Spleen (tissue), 7 donors: ENCODE results near the gene COL11A2.

Experiments
- CTCF ChIP-seq, 11 experiments: fragments of 200-600 bp in 7 of 11; fragments of 450-650 bp in 4 of 11; sonication (generic) in 4 of 11; IDR thresholded peaks in 8 of 11; conservative IDR thresholded peaks in 3 of 11; 1 replicate in 7 of 11; 2 replicates in 4 of 11; pipeline versions ENCODE4 v1.4.0 to v1.8.0; 2016 to 2021; ENCODE audit warnings: antibody characterized with exemption in 11 of 11, inconsistent platforms in 4 of 11, mild to moderate bottlenecking in 1 of 11
- POLR2A ChIP-seq, 3 donors: fragments of 450-650 bp; IDR thresholded peaks; one replicate each; pipeline ENCODE4 v1.5.1; 2017; ENCODE audit warnings: antibody characterized with exemption in 3 of 3, mild to moderate bottlenecking in 1 of 3
- POLR2AphosphoS5 ChIP-seq, 3 donors: sonication (generic); formaldehyde crosslinking; IDR thresholded peaks; one replicate each; pipeline ENCODE4 v1.5.1; 2017; ENCODE audit warnings: antibody characterized with exemption in 3 of 3
- donor health status: DM: no; HTN: no; CAD: no; lungs with moderate emphysema.
- donor health status: DM: no; HTN: no; CAD: no.
- donor health status: DM: no; HTN: no; CAD: no.

- TF ChIP-seq CTCF (IDR thresholded peaks at IDR 0.05 in 8 of 11, conservative IDR thresholded peaks at IDR 0.05 in 3 of 11) (no peak), POLR2A (IDR thresholded peaks at IDR 0.05) (no peak), POLR2AphosphoS5 (IDR thresholded peaks at IDR 0.05) (no peak)
These were observed 16.7 kb downstream of the COL11A2 start for GRCh38 chr6:33175436-33176069.
